Measurements from ENCODE around the gene CSRNP3.

DNA sequence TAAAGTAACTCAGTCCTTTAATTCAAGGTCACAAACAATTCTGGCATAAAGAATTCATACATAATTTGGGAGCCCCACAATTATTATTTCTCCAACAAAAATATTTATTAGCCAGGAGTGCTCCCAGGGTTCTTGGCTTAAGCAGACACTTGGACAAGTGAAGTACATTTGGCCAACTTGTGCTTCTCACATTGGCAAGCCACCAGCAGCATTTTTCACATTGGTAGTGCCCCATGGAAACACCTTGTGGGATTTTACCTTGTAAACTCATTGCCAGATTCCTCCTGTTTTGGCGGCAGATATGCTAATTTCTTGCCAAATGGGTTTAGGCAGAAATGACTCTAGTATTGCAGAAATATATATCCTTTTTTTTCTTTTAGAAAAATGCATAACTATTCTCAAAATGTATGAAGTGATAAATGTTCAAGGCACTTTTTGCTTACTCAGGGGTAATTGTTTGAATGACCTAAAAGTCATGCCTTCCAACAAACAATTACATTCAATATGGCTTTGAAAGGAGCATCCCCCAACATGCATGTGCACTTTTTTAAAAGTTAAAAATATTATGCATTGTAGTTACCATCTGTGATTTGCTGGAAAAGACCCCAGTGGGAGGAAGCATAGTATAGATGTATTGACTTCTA, 113.5 kb downstream of the CSRNP3 start:
- no peak for TF ChIP-seq CTCF (optimal IDR thresholded peaks at IDR 0.05 in 1 of 3, IDR thresholded peaks at IDR 0.05 in 1 of 3, conservative IDR thresholded peaks at IDR 0.05 in 1 of 3; ENCODE audit: extremely low read depth in 1 of 3, insufficient read depth in 2 of 3, low read length in 3 of 3)
- TF ChIP-seq EZH2 (IDR thresholded peaks at IDR 0.05; ENCODE audit: low read length) = no peak
